Erythroblast (primary cell): Measurements from ENCODE around the gene RAD51B.

Source experiments
- GATA1 ChIP-seq: IDR thresholded peaks from 2 replicates; pipeline ENCODE4 v1.6.1; 2011; ENCODE audit warnings: low read depth, mild to moderate bottlenecking, control low read depth, low read length, moderate library complexity
- POLR2A ChIP-seq: IDR thresholded peaks from 2 replicates; pipeline ENCODE4 v1.6.1; 2011; ENCODE audit warnings: mild to moderate bottlenecking, low read length

GRCh38 chr14:68466491-68466977 lies 647.0 kb downstream of the RAD51B start:
- no peak for TF ChIP-seq POLR2A
- TF ChIP-seq GATA1, result no peak
